Right hindlimb (tissue), 1 donor: Measurements from ENCODE around the gene BPTF.
"Not testable (repeated sequence)": the region's sequence is repeated elsewhere in the genome, so short reads cannot be mapped to it uniquely, and the experiment has no call there.

ENCODE experiments used
- DNase-seq: peaks from one replicate; pipeline ENCODE4 v3.0.0-alpha.2; 2018

The BPTF gene

GRCh38 chr17:67833946-67834631 lies 8.8 kb downstream of the BPTF start:
- DNase-seq = no peak

DNA sequence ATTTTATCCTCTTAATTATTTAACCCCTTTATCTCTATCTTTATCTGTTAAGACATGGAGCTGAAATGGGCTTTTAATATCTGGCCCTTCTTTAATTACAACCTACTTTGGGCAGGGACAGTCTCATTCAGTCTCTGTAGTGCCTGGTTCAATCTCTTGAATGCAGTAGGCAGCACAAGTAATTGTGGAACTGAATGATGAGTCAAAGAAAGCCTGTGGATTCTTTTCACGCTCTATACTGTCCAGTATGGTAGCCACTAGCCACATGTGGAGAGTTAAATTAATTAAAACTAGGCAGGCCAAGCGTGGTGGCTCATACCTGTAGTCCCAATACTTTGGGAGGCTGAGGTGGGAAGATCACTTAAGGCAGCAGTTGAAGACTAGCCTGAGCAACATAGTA lies 9.3 kb downstream of the BPTF start:
- no peak for DNase-seq

DNA sequence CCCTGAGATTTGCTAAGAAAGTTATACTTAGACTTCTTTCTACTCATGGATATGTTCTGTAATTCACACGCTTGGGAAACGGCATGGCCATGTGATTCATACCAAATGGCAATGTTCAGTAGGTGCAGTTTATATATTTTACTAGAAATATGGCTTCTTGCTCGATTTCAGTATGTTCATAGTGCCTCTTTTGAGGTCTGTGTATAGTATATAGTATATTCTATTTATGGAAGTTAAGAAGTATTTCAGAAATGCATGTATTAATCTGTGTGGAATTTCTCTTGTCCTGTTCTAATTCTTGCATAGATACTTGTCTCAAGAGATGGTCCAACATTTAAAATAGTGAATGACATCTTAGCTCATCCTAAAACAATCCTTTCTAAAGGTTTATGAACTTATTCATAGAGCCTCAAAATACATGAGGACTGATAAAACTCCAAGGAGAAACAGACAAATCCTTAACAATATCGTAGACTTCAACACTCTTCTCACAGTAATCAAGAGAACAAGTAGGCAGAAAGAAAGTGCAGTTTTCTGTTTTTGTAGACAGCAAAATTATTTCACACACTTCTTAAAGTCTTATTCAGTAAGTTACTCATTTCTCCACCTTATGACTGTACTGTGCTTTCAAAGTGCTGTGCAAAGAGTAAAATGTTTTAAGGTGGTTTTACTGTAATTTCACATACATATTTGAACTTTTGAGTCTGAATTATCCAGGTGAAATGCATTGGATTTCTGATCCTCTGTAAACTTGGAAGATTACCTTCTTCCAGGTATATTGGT lies 11.1 kb downstream of the BPTF start:
- DNase-seq = no peak

DNA sequence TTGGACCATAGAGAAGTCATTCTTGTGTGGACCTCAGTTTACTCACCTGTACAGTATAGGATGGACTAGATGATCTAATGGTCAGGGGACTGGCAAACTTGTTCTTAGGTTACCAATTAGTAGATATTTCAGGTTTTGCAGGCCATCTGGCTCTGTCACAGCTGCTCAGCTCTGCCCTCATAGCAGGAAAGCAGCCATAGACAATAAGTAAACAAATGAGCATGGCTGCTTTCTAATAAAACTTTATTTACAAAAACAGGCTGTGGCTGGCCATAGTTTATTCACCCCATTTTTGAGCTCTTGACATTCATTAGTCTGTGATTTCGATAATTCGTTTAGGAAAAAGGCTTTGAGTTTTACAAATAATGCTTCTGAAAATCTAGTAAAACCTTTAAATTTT lies 12.7 kb downstream of the BPTF start:
- DNase-seq = no peak

- DNase-seq = no peak
These were observed 13.2 kb downstream of the BPTF start for GRCh38 chr17:67838538-67838937.

GRCh38 chr17:67841992-67842391 lies 16.7 kb downstream of the BPTF start:
- DNase-seq = no peak

- DNase-seq = no peak
These were observed 17.3 kb downstream of the BPTF start for GRCh38 chr17:67842648-67843047.

DNA sequence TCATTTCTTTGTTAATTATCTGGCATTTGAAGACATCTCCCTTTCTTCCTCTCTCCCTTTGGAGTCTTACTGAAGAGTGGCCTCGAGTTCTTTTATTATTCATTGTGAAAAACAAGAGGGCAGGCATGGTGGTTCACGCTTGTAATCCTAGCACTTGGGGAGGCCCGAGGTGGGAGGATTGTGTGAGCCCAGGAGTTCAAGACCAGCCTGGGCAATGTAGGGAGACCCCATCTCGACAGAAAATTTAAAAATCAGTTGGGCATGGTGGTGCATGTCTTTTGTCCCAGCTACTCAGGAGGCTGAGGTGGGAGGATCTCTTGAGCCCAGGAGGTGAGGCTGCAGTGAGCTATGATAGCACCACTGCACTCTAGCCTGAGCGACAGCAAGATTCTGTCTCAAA lies 20.1 kb downstream of the BPTF start:
- DNase-seq = no peak

DNA sequence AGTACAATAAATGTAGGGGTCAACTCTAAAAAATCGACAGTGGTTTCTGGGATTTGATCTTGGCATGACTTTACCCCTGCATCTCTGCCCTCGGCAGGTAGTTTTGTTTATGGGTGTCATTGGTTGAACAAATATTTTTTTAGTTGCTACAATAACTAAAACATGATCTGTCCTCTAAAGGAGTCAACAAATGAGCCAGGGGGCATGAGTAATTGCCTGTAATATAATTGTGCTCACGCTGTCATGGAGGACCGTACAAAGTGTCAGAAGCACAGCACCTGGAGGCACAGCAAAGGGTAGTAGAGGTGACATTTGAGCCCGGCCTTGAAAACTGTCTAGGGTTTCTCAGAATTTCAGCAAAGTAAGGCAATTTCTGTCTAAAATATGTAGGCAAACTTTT lies 22.9 kb downstream of the BPTF start:
- not testable (repeated sequence) for DNase-seq

DNA sequence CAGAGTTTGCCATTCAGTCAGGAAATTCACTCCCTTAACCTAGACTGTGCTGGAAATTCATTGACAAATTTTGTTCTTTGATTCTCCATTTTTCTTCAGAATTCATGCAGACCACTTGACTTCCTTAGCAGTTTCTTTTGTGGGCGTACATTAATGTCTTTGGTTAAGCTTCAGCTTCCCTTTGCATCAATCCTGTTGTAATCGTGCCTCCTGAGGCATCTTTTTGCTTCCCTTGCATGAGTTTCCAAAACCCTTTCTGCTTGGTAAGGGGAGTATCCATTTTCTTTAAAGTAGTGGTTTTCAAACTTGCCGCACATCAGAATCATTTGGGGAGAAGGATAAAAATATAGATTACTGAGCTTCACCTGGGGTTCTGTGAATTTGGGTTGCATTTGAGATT lies 23.5 kb downstream of the BPTF start:
- DNase-seq = not testable (repeated sequence)

DNA sequence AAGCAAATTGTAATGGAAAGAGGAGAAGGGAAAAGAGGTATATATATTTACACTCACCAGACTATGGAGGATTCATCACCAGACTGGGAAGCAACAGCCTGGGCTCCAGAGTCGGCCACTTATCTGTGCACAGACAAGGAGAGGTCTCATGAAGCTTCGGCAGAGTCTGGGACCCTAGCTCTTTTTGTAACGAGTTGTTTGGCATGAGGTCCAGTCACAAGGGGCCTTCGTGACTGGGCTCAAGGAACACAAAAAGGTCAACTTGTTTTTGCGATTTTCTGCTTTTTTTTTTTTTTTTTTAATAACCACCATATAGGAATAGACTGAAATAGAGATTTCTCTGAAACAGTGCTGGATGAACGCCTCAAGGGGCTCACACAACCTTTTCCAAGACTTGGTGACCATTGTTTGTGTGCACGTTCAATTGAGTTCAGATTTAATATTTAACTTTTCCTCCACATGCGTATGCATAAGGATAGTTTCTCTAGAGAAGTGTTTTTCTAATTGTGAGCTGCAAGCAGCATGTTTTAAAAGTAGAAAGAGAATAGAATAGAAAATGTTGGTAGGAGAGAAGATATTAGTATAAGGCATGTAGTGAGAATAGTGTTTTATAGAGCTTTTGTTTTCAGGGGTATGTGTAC lies 25.8 kb downstream of the BPTF start:
- DNase-seq = no peak

- no peak for DNase-seq
These were observed 28.4 kb downstream of the BPTF start for GRCh38 chr17:67853703-67854102.

DNA sequence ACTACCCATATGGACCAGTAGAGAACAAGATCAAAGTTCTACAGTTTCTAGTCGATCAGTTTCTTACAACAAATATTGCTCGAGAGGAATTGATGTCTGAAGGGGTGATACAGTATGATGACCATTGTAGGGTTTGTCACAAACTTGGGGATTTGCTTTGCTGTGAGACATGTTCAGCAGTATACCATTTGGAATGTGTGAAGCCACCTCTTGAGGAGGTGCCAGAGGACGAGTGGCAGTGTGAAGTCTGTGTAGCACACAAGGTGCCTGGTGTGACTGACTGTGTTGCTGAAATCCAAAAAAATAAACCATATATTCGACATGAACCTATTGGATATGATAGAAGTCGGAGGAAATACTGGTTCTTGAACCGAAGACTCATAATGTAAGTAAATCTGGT lies 29.1 kb downstream of the BPTF start:
- no peak for DNase-seq

- DNase-seq = no peak
These were observed 30.4 kb downstream of the BPTF start for GRCh38 chr17:67855504-67856324.

DNA sequence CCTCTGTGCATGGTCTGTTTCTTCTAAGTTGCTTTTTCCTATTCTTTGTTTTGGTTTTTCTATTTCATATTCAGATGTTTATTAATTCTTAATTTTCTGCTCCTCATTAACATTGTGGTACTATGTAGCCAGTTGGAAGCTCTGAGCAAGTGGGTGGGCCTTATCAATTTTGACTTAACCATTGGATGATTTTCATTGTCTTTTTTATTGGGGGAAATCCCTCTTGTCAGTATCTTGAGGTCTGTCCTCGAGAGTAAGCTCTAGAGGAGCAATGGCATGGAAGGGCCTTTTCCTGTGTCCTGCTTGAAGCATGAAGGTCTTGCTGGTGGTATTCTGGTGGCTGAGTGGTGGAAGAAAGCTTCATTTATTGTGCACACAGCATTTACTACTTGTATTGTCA lies 31.1 kb downstream of the BPTF start:
- DNase-seq = not testable (repeated sequence)

DNA sequence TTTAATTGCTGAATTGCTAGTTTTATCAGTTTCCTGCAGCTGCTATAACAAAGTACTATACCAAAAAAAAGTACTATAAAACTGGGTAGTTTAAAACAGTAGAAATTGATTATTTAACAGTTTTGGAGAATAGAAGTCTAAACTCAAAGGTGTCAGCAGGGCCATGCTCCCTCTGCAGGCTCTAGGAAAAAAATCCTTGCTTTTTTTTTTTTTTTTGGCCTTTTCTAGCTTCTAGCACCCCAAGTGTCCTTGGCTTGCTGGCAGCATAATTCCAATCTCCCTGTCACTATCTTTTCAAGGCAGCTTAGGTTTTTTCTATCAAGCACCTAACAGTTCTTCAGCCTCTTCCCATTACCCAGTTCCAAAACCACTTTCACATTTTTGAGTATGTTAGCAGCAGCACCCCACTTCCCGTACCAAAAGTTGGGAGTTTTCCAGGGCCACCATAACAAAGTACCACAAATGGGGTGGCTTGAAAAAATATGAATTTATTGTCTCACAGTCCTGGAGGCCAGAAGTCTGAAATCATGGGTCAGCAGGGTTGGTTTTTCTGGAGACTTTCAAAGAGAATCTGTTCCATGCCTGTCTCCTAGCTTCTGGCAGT lies 37.4 kb downstream of the BPTF start:
- DNase-seq = no peak

DNA sequence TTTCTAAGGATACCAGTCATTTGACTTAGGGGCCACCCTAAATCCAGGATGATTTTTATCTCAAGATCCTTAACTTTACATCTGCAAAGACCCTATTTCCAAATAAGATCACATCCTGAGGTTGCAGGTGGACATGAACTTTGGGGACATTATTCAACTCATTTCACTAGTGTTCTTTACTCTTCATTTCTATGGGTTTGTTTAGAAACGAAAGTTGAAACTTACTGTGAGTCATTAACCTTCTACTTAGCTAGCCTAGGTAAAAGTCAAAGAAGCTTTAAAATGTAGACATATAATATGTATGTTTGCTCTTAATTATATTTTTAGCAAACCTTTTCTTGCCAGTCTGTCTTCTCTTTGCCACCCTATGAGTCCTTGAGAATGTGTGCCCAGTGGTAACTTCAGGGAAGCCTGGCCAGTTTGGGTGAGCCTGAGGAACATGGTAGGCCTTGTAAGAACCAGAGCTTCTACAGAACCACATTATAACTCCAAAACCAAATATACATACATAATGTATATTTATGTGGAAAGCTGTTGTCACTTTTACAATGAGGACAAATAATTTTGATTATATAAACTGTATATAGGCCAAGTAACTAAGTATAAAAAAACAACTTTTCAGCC lies 38.4 kb downstream of the BPTF start:
- DNase-seq = no peak

DNA sequence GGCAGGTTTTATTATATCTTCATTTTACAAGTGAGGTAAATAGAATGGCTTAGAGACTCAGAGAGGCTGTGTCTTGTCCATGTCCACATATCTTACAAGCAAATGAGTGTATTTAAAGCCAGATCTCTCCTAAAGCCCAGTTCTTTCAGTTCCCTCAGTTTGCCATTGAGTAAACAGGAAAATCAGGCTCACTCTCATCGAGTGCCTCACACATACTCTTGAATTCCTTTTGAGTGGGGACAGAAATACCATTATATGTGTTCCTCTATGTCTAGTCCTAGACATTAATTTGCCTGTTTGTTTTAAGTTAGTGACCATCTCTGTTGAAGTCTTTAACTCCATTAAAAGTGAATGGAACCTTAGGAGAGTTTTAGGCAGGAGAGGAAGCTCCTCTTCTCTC lies 40.1 kb downstream of the BPTF start:
- no peak for DNase-seq

DNA sequence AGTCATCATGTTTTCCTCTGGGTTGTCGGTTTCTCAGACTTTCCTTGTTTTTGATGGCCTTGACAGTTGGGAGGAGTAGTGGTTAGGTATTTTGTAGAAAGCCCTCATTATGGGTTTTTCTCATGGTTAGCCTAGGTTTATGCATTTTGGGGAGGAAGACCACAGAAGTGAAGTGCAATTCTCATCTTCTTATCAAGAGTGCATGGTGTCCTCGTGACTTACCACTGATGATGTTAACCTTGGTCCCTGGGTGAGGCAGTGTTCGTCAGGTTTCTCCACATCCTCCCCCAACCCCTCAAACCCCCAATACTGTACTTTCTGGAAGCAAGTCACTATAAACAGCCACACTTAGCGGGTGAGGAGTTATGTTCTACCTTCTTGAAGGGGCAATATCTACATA lies 42.3 kb downstream of the BPTF start:
- DNase-seq = no peak

DNA sequence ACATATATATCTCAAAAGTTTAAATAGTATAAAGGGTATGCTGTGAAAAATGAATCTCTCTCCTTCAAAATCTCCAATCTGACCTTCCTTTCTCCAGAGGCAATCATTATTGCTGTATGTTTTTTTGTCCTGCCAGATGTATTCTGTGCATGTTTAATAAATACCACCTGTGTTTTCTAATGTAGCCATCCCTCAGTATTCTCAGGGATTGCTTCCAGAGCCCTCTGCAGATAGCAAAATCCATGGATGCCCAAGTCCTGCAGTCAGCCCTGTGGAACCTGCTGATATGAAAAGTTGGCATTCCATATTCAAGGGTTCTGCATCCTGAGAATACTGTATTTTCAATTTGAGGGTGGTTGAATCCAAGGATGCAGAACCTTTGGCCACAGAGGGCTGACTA lies 42.9 kb downstream of the BPTF start:
- no peak for DNase-seq

DNA sequence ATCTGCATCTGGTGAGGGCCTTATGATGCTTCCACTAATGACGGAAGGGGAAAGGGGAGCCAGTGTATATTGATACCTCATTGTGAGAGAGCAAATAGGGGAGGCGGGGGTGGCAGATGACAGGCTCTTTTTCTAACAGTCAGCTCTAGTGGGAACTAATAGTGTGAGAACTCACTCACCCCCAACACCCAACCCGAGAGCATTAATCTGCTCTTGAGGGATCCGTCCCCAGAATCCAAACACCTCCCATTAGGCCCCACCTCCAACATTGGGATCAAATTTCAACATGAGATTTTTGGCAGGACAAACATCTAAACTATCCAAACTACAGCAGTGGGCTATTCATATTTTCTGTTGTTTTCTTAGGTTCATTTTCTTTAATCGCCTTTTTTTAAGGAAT lies 54.4 kb downstream of the BPTF start:
- no peak for DNase-seq

DNA sequence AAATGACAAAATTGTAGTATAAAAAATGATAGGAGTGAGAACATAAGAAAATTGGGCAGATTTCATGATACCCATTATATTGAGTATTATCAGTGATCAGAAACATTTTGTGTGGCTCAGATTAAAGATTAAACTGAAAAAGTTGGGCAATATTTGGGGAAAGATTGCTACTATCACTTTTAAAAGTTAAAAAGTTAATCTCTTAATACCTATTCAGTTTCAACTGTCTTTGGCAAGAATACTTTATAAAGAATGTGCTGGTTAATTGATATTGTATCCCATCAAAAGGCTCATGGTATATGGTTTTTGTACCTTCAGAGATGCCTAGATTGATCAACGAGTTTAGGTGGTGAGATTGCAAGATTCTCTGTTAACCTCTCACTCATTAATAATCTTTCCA lies 55.8 kb downstream of the BPTF start:
- DNase-seq = no peak
